Natural killer cell (primary cell): ENCODE results near the gene AOAH. TPM values are rescaled to one million over a fixed set of nuclear protein-coding genes. Genes with fewer than 3 reads are reported as not detected.

Source experiments
- ATAC-seq, 3 donors: fragments of 150-1000 bp in 2 of 3; fragments of 200-7000 bp in 1 of 3; cut with Tn5 transposase; 1 replicate in 1 of 3; 2 replicates in 2 of 3; pipeline ENCODE4 v1.10.0; 2021; ENCODE audit warnings: mild to moderate bottlenecking in 2 of 3, moderate library complexity in 2 of 3
- DNase-seq, 2 donors: peaks; one replicate each; pipeline versions ENCODE4 v3.0.0 to v3.0.0-alpha.2; 2013 to 2021; ENCODE audit warnings: mixed read lengths in 1 of 2
- H3K27ac ChIP-seq: one replicate; pipeline ENCODE4 v1.5.1; 2013; ENCODE audit warnings: mild to moderate bottlenecking, low read length
- H3K27me3 ChIP-seq: one replicate; pipeline ENCODE4 v1.6.1; 2013; ENCODE audit warnings: low read length; ENCODE audit not compliant: control insufficient read depth, insufficient read depth
- H3K36me3 ChIP-seq: one replicate; pipeline ENCODE4 v1.6.1; 2013; ENCODE audit warnings: low read length; ENCODE audit not compliant: control insufficient read depth, insufficient read depth
- H3K4me1 ChIP-seq: one replicate; pipeline ENCODE4 v1.6.1; 2013; ENCODE audit warnings: low read length; ENCODE audit not compliant: control insufficient read depth, insufficient read depth
- H3K4me3 ChIP-seq: one replicate; pipeline ENCODE4 v1.5.1; 2013; ENCODE audit warnings: low read length
- H3K9me3 ChIP-seq: one replicate; pipeline ENCODE4 v1.6.1; 2013; ENCODE audit warnings: low read length; ENCODE audit not compliant: control insufficient read depth, insufficient read depth
- H3K27ac Mint-ChIP-seq, 2 donors: one replicate each; pipeline ENCODE4 v1.8.0; 2022; ENCODE audit warnings: mild to moderate bottlenecking in 2 of 2, mixed read lengths in 2 of 2, moderate library complexity in 1 of 2
- H3K27me3 Mint-ChIP-seq, 2 donors: one replicate each; pipeline ENCODE4 v1.8.0; 2022; ENCODE audit warnings: low read depth in 2 of 2, mixed read lengths in 2 of 2
- H3K36me3 Mint-ChIP-seq: one replicate; pipeline ENCODE4 v1.8.0; 2022; ENCODE audit warnings: mixed read lengths
- H3K4me1 Mint-ChIP-seq, 2 donors: one replicate each; pipeline ENCODE4 v1.8.0; 2022; ENCODE audit warnings: mixed read lengths in 2 of 2
- H3K4me3 Mint-ChIP-seq: one replicate; pipeline ENCODE4 v1.8.0; 2022; ENCODE audit warnings: mild to moderate bottlenecking, moderate library complexity, mixed read lengths
- H3K9me3 Mint-ChIP-seq, 2 donors: one replicate each; pipeline ENCODE4 v1.8.0; 2022; ENCODE audit warnings: mixed read lengths in 2 of 2
- WGBS: methylation state at CpG from one replicate; pipeline ENCODE4 v1.1.7; 2013; ENCODE audit warnings: missing lambda C conversion rate; ENCODE audit not compliant: insufficient coverage; 5-methylcytosine and 5-hydroxymethylcytosine counted together
- intact Hi-C: fragments of 100-400 bp; cut with micrococcal nuclease; formaldehyde crosslinking; loops from one replicate; pipeline ENCODE4 v1.14.2; 2022
- total RNA-seq, 4 donors: library from RNA; stranded (reverse); fragments of 120-200 nt in 1 of 4; gene quantifications; one replicate each; pipeline versions ENCODE4 v1.2.3 to v1.2.4, GENCODE V29; 2013 to 2022
- TF ChIP-seq, protein P1 (sequence below): fragments of 200-600 bp; IDR thresholded peaks from one replicate; pipeline ENCODE4 v1.8.0; 2022; ENCODE audit warnings: antibody characterized with exemption

AOAH gene
- total RNA-seq, 3 donors from 2014 or later (not counting 1 experiment from before 2014, with no cell fraction given): 263 to 403 (median 312) TPM

DNA sequence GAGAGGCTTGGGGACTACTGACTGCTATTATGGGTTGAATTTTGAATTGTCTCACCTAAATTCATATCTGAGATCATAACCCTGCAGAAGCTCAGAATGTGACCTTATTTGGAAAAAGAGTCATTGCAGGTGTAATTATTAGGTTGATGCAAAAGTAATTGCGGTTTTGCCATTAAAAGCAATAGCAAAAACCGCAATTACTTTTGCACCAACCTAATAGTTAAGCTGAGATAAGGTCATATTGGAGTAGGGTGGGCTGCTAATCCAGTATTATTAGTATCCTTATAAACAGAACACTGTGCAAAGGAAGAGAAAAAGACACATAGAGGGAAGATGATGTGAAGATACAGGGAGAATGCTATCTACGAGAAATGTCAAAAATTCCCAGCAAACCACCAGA is 82.3 kb downstream of the AOAH start:
- Mint-ChIP-seq H3K4me3 (peak overlapping the region; percentile 14), H3K27ac (peak overlapping the region; percentile 96 to 99), H3K4me1 (peaks cover 96 to 98% of the 10 kb centered on the region in 2 donors), H3K27me3 (no peaks in the 10 kb centered on the region), H3K9me3 (no peaks in the 10 kb centered on the region), H3K36me3 (peaks cover 27% of the 10 kb centered on the region)
- ATAC-seq: no peak
- Histone ChIP-seq H3K27ac (peak overlapping the region; percentile 0), H3K9me3 (no peaks in the 10 kb centered on the region), H3K4me1 (peaks cover 53% of the 10 kb centered on the region), H3K36me3 (peaks cover 31% of the 10 kb centered on the region), H3K4me3 (no peak overlapping the region), H3K27me3 (no peaks in the 10 kb centered on the region)
- TF ChIP-seq, protein P1, sequence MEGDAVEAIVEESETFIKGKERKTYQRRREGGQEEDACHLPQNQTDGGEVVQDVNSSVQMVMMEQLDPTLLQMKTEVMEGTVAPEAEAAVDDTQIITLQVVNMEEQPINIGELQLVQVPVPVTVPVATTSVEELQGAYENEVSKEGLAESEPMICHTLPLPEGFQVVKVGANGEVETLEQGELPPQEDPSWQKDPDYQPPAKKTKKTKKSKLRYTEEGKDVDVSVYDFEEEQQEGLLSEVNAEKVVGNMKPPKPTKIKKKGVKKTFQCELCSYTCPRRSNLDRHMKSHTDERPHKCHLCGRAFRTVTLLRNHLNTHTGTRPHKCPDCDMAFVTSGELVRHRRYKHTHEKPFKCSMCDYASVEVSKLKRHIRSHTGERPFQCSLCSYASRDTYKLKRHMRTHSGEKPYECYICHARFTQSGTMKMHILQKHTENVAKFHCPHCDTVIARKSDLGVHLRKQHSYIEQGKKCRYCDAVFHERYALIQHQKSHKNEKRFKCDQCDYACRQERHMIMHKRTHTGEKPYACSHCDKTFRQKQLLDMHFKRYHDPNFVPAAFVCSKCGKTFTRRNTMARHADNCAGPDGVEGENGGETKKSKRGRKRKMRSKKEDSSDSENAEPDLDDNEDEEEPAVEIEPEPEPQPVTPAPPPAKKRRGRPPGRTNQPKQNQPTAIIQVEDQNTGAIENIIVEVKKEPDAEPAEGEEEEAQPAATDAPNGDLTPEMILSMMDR: no peak
- no peak for DNase-seq
- WGBS: 93% methylated on average over 3 of the region's 3 CpGs
- intact Hi-C loops: no loop called here

GRCh38 chr7:36640682-36641081 is 83.6 kb downstream of the AOAH start:
- H3K27me3 ChIP-seq: no peaks in the 10 kb centered on the region
- intact Hi-C loops: no loop called here
- no peaks in the 10 kb centered on the region for H3K9me3 ChIP-seq
- H3K4me3 Mint-ChIP-seq: no peak overlapping the region
- DNase-seq: no peak
- H3K4me3 ChIP-seq: no peak overlapping the region
- no peaks in the 10 kb centered on the region for H3K27me3 Mint-ChIP-seq
- ATAC-seq: no peak
- peaks cover 36% of the 10 kb centered on the region for H3K36me3 Mint-ChIP-seq
- peak overlapping the region; percentile 62 for H3K27ac ChIP-seq
- TF ChIP-seq, protein P1: no peak
- peaks cover 53% of the 10 kb centered on the region for H3K4me1 ChIP-seq
- peaks cover 42% of the 10 kb centered on the region for H3K36me3 ChIP-seq
- peaks cover 85 to 96% of the 10 kb centered on the region in 2 donors for H3K4me1 Mint-ChIP-seq
- H3K9me3 Mint-ChIP-seq: no peaks in the 10 kb centered on the region
- H3K27ac Mint-ChIP-seq: peak overlapping the region; percentile 96 to 99
- WGBS: 98% methylated on average over 4 of the region's 4 CpGs

DNA sequence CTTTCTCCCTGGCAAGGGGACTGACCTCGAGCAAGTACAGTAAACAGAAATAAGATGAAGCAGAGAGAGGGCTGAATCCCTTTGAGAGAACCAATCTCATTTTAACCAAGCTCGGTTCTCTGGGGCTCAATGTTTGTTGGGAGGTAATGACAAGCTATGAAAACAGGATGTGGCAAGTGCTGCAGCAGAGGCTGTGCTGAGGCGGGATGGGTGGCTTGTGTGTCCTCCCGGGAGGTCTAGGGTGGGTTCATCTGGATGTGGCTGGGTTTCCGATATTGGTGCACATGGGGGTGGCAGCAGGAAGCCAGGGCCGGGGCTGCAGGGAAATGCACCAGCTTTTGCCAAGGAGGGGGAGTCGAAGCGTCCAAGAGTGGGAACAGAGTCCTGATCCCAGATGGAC is 84.5 kb downstream of the AOAH start:
- Mint-ChIP-seq H3K27ac (peak overlapping the region; percentile 96 to 99), H3K36me3 (peaks cover 45% of the 10 kb centered on the region), H3K9me3 (no peaks in the 10 kb centered on the region), H3K4me1 (peaks cover 84 to 96% of the 10 kb centered on the region in 2 donors), H3K27me3 (no peaks in the 10 kb centered on the region), H3K4me3 (peak overlapping the region; percentile 76)
- ATAC-seq (peak; percentile 75 to 79 (median 76)), DNase-seq (peak in 1 of 2 donors; percentile 75)
- Histone ChIP-seq H3K36me3 (peaks cover 48% of the 10 kb centered on the region), H3K27ac (peak overlapping the region; percentile 62), H3K9me3 (no peaks in the 10 kb centered on the region), H3K4me3 (no peak overlapping the region), H3K4me1 (peaks cover 50% of the 10 kb centered on the region), H3K27me3 (no peaks in the 10 kb centered on the region)
- TF ChIP-seq, protein P1: no peak
- intact Hi-C loops: no loop called here
- under 1% methylated on average over 8 of the region's 8 CpGs for WGBS
